Endometrial microvascular endothelial cells (primary cell): ENCODE measurements around the gene FBXO10. TPM values are rescaled to one million over a fixed set of nuclear protein-coding genes. Genes with fewer than 3 reads are reported as not detected.
"Not testable (repeated sequence)": the region's sequence is repeated elsewhere in the genome, so short reads cannot be mapped to it uniquely, and the experiment has no call there.

Source experiments
- in situ Hi-C: cut with HindIII; loops from 2 replicates; pipeline ENCODE4 v1.10.0; 2017; ENCODE audit warnings: low sequenced_read_pairs, low pct_unique_long_range_greater_than_20kb; ENCODE audit errors: inconsistent ontology term
- total RNA-seq: library from RNA; depleted of rRNA; stranded (reverse); fragments of >200 nt; gene quantifications from one replicate; pipeline ENCODE4 v1.2.3, GENCODE V29; 2015; ENCODE audit errors: inconsistent ontology term

Gene FBXO10
- total RNA-seq, 1 donor from 2014 or later, result 7.5 TPM

GRCh38 chr9:37496020-37496419 lies 80.2 kb downstream of the FBXO10 start:
- in situ Hi-C loops, result no loop called here

- in situ Hi-C loops, result no loop called here
These were observed 80.6 kb downstream of the FBXO10 start for GRCh38 chr9:37495571-37495970.

GRCh38 chr9:37491939-37492338 lies 84.2 kb downstream of the FBXO10 start:
- in situ Hi-C loops, result no loop called here

- in situ Hi-C loops, result no loop called here
These were observed 89.3 kb downstream of the FBXO10 start for GRCh38 chr9:37486616-37487548.

- in situ Hi-C loops, result no loop called here
These were observed 89.9 kb downstream of the FBXO10 start for GRCh38 chr9:37486256-37486615.

GRCh38 chr9:37485389-37486255 lies 90.6 kb downstream of the FBXO10 start, which contains the start of gene POLR1E:
Gene POLR1E, plus strand, starts transcription at chr9:37485948. Its CDS starts 100 bp downstream, at chr9:37486048.
- in situ Hi-C loops, result no loop called here

- in situ Hi-C loops, result no loop called here
These were observed 95.4 kb downstream of the FBXO10 start for GRCh38 chr9:37480759-37481158.

GRCh38 chr9:37477987-37478619 lies 98.1 kb downstream of the FBXO10 start:
- in situ Hi-C loops, result not testable (repeated sequence)

- in situ Hi-C loops, result not testable (repeated sequence)
These were observed 98.7 kb downstream of the FBXO10 start for GRCh38 chr9:37477443-37477842.

- in situ Hi-C loops, result no loop called here
These were observed 99.2 kb downstream of the FBXO10 start for GRCh38 chr9:37476930-37477329.

- in situ Hi-C loops, result no loop called here
These were observed 101.7 kb downstream of the FBXO10 start for GRCh38 chr9:37474438-37474837.

- in situ Hi-C loops, result not testable (repeated sequence)
These were observed 102.2 kb downstream of the FBXO10 start for GRCh38 chr9:37473982-37474381.

GRCh38 chr9:37471942-37472684 lies 104.1 kb downstream of the FBXO10 start:
- in situ Hi-C loops, result no loop called here

GRCh38 chr9:37468620-37469019 lies 107.6 kb downstream of the FBXO10 start:
- in situ Hi-C loops, result no loop called here

- in situ Hi-C loops, result not testable (repeated sequence)
These were observed 108.7 kb downstream of the FBXO10 start for GRCh38 chr9:37467530-37467929.

GRCh38 chr9:37466037-37466709 lies 110.0 kb downstream of the FBXO10 start:
- in situ Hi-C loops, result no loop called here

GRCh38 chr9:37465249-37466036 lies 110.7 kb downstream of the FBXO10 start, which contains the start of gene ZBTB5:
Gene ZBTB5, minus strand, starts transcription at chr9:37465450. Its CDS starts 22,899 bp downstream, at chr9:37442551.
- in situ Hi-C loops, result no loop called here
